H1 (cell line): ENCODE measurements around the gene FCRL5. TPM values are rescaled to one million over a fixed set of nuclear protein-coding genes. Genes with fewer than 3 reads are reported as not detected.

ENCODE experiments used
- CTCF ChIA-PET: fragments of 300-600 bp; sonication (Branson Sonifier 250); formaldehyde crosslinking; loops from one replicate; lab custom pipeline; 2021; ENCODE audit not compliant: partially characterized antibody; lab: Charles Lee
- POLR2A ChIA-PET: fragments of 300-600 bp; sonication (Branson Sonifier 250); formaldehyde crosslinking; loops from one replicate; lab custom pipeline; 2021; ENCODE audit warnings: inconsistent platforms; ENCODE audit not compliant: partially characterized antibody; lab: Charles Lee
- DNase-seq, 2 experiments: peaks; one replicate each; pipeline versions ENCODE4 v3.0.0 to v3.0.0-alpha.2; 2010 to 2022; ENCODE audit warnings: low spot score in 2 of 2, low read depth in 1 of 2, mixed read lengths in 1 of 2
- FAIRE-seq: peaks from 2 replicates; lab custom pipeline; 2011; peaks lifted over from hg19 to GRCh38; lab: Jason Lieb, UNC
- H2AFZ ChIP-seq: 2 replicates; pipeline ENCODE4 v1.8.1; 2012; ENCODE audit warnings: low read length, inconsistent platforms
- H2AK5ac ChIP-seq: 2 replicates; pipeline ENCODE4 v1.6.1; 2013; ENCODE audit warnings: low read depth, low read length
- H2BK120ac ChIP-seq: replicated peaks from 2 replicates; pipeline ENCODE3; 2013; ENCODE audit warnings: low read depth, low read length, inconsistent platforms
- H2BK12ac ChIP-seq: 2 replicates; pipeline ENCODE4 v1.6.1; 2013; ENCODE audit warnings: low read depth, low read length
- H2BK15ac ChIP-seq: 2 replicates; pipeline ENCODE4 v1.6.1; 2013; ENCODE audit warnings: low read length
- H2BK20ac ChIP-seq: 2 replicates; pipeline ENCODE4 v1.6.1; 2013; ENCODE audit warnings: low read length
- H2BK5ac ChIP-seq: 2 replicates; pipeline ENCODE4 v1.6.1; 2013; ENCODE audit warnings: low read depth, low read length
- H3K14ac ChIP-seq: 2 replicates; pipeline ENCODE4 v1.6.1; 2013; ENCODE audit warnings: inconsistent platforms; ENCODE audit not compliant: insufficient read length
- H3K18ac ChIP-seq: 2 replicates; pipeline ENCODE4 v1.6.1; 2013; ENCODE audit warnings: low read length; ENCODE audit errors: extremely low read depth
- H3K23ac ChIP-seq: 2 replicates; pipeline ENCODE4 v1.6.1; 2013; ENCODE audit warnings: inconsistent platforms; ENCODE audit not compliant: insufficient read length
- H3K23me2 ChIP-seq: 2 replicates; pipeline ENCODE4 v1.6.1; 2013; ENCODE audit warnings: low read depth, low read length
- H3K27ac ChIP-seq: 2 replicates; pipeline ENCODE4 v1.6.1; 2011; ENCODE audit warnings: low read depth, low read length, inconsistent platforms
- H3K27me3 ChIP-seq, 4 experiments: replicated peaks in 1 of 4; 1 replicate in 1 of 4; 2 replicates in 3 of 4; pipeline versions ENCODE4 v1.6.1 to v1.8.1; 2011 to 2013; ENCODE audit warnings: low read length in 3 of 4, mild to moderate bottlenecking in 3 of 4, inconsistent platforms in 2 of 4, mixed read lengths in 2 of 4, moderate library complexity in 1 of 4; ENCODE audit not compliant: control insufficient read depth in 3 of 4, insufficient read depth in 3 of 4; ENCODE audit errors: extremely low read depth in 1 of 4
- H3K36me3 ChIP-seq, 4 experiments: 2 replicates each; pipeline versions ENCODE4 v1.6.1 to v1.8.1; 2011 to 2013; ENCODE audit warnings: mild to moderate bottlenecking in 4 of 4, low read length in 3 of 4, moderate library complexity in 2 of 4, control low read depth in 1 of 4, inconsistent platforms in 1 of 4; ENCODE audit not compliant: insufficient read depth in 4 of 4, control insufficient read depth in 2 of 4
- H3K4ac ChIP-seq: replicated peaks from 2 replicates; pipeline ENCODE3; 2013; ENCODE audit warnings: low read length, low read depth, mixed read lengths, inconsistent platforms; ENCODE audit not compliant: insufficient read length
- H3K4me1 ChIP-seq, 4 experiments: replicated peaks in 1 of 4; 1 replicate in 1 of 4; 2 replicates in 3 of 4; pipeline versions ENCODE4 v1.6.1 to v1.8.1; 2011 to 2013; ENCODE audit warnings: low read length in 3 of 4, inconsistent platforms in 2 of 4, mixed read lengths in 1 of 4; ENCODE audit not compliant: insufficient read depth in 4 of 4, control insufficient read depth in 3 of 4
- H3K4me2 ChIP-seq, 2 experiments: 2 replicates each; pipeline versions ENCODE4 v1.6.1 to v1.8.1; 2011 to 2013; ENCODE audit warnings: low read depth in 2 of 2, low read length in 2 of 2, control low read depth in 1 of 2, inconsistent platforms in 1 of 2, mild to moderate bottlenecking in 1 of 2; ENCODE audit not compliant: insufficient read depth in 1 of 2
- H3K4me3 ChIP-seq, 4 experiments: fragments of 200-600, 300-600 bp in 1 of 4; sonication (generic), shearing (Covaris generic), sonication (Bioruptor Twin) in 1 of 4; 2 replicates each; pipeline versions ENCODE4 v1.5.1 to v1.8.1; 2011 to 2016; ENCODE audit warnings: low read length in 4 of 4, low read depth in 3 of 4, control low read depth in 2 of 4, inconsistent platforms in 2 of 4, mild to moderate bottlenecking in 2 of 4, mixed read lengths in 1 of 4, moderate library complexity in 1 of 4; ENCODE audit not compliant: insufficient read depth in 2 of 4; ENCODE audit errors: extremely low read depth in 1 of 4
- H3K56ac ChIP-seq: replicated peaks from 2 replicates; pipeline ENCODE3; 2013; ENCODE audit warnings: low read depth, mild to moderate bottlenecking, mixed read lengths, low read length, inconsistent platforms; ENCODE audit not compliant: insufficient read length
- H3K79me1 ChIP-seq: 2 replicates; pipeline ENCODE4 v1.6.1; 2013; ENCODE audit warnings: low read depth, low read length, control low read depth
- H3K79me2 ChIP-seq, 2 experiments: 2 replicates each; pipeline versions ENCODE4 v1.6.1 to v1.8.1; 2012 to 2013; ENCODE audit warnings: low read length in 2 of 2, mild to moderate bottlenecking in 2 of 2, inconsistent platforms in 1 of 2; ENCODE audit not compliant: insufficient read depth in 2 of 2, control insufficient read depth in 1 of 2
- H3K9ac ChIP-seq, 4 experiments: replicated peaks in 1 of 4; 1 replicate in 1 of 4; 2 replicates in 3 of 4; pipeline versions ENCODE4 v1.6.1 to v1.8.1; 2011 to 2013; ENCODE audit warnings: low read depth in 3 of 4, low read length in 3 of 4, control low read depth in 2 of 4, mild to moderate bottlenecking in 2 of 4, moderate library complexity in 2 of 4, inconsistent platforms in 1 of 4; ENCODE audit errors: extremely low read depth in 1 of 4
- H3K9me3 ChIP-seq, 2 experiments: 2 replicates each; pipeline versions ENCODE4 v1.6.1 to v1.8.1; 2012 to 2013; ENCODE audit warnings: mild to moderate bottlenecking in 2 of 2, moderate library complexity in 2 of 2, control low read depth in 1 of 2, inconsistent platforms in 1 of 2, low read depth in 1 of 2, low read length in 1 of 2, mixed read lengths in 1 of 2; ENCODE audit not compliant: insufficient read depth in 2 of 2
- H4K20me1 ChIP-seq, 2 experiments: replicated peaks in 1 of 2; 2 replicates each; pipeline versions ENCODE3 to v1.8.1; 2011 to 2013; ENCODE audit warnings: inconsistent platforms in 2 of 2, low read length in 2 of 2, mild to moderate bottlenecking in 1 of 2; ENCODE audit not compliant: insufficient read depth in 2 of 2, control insufficient read depth in 1 of 2
- H4K5ac ChIP-seq: 2 replicates; pipeline ENCODE4 v1.6.1; 2013; ENCODE audit warnings: low read length, low read depth, mixed read lengths, inconsistent platforms; ENCODE audit not compliant: insufficient read length
- H4K8ac ChIP-seq: 2 replicates; pipeline ENCODE4 v1.8.0; 2013; ENCODE audit warnings: mild to moderate bottlenecking, moderate library complexity, low read length, inconsistent platforms; ENCODE audit not compliant: insufficient read depth; ENCODE audit errors: extremely low read depth
- H4K91ac ChIP-seq: replicated peaks from 2 replicates; pipeline ENCODE3; 2013; ENCODE audit warnings: low read length, mixed read lengths, inconsistent platforms; ENCODE audit not compliant: insufficient read length
- USF2 ChIP-seq: IDR thresholded peaks from 2 replicates; pipeline ENCODE4 v1.6.1; 2011; ENCODE audit warnings: low read length, improper control_type of control experiment
- WGBS, 2 experiments: shearing (Covaris generic) in 1 of 2; methylation state at CpG; one replicate each; pipeline versions ENCODE4 v1.1.6 to v1.1.7; 2013 to 2015; ENCODE audit warnings: low lambda C conversion rate in 2 of 2, mixed read lengths in 2 of 2, inconsistent platforms in 1 of 2, low coverage in 1 of 2, missing lambda C conversion rate in 1 of 2; ENCODE audit not compliant: insufficient replicate concordance in 2 of 2, insufficient coverage in 1 of 2, insufficient read length in 1 of 2; ENCODE audit errors: extremely low coverage in 1 of 2, missing lambda C conversion rate in 1 of 2; 5-methylcytosine and 5-hydroxymethylcytosine counted together
- polyA plus RNA-seq, 7 experiments: library from polyadenylated mRNA; depleted of rRNA in 3 of 7; stranded (reverse) in 5 of 7; unstranded in 2 of 7; fragments of >200 nt in 5 of 7; fragments of 200-250 nt in 2 of 7; gene quantifications; 1 replicate in 5 of 7; 2 replicates in 1 of 7; 4 replicates in 1 of 7; pipeline versions ENCODE4 v1.2.1 to v1.2.3, GENCODE V29; 2011 to 2013; ENCODE audit warnings: missing spikeins in 2 of 7, mixed read lengths in 2 of 7
- total RNA-seq: library from RNA; stranded (reverse); fragmentation: NEBNext Ultra II Directional; extraction: Animal tissue kit (Norgen Biotek cat#: 25700); gene quantifications from 2 replicates; pipeline ENCODE4 v1.2.1, GENCODE V29; 2021
- TF ChIP-seq, protein P1 (sequence below): IDR thresholded peaks from 2 replicates; pipeline ENCODE4 v1.6.1; 2012; ENCODE audit warnings: inconsistent platforms

FCRL5 gene
- total and polyA plus RNA-seq, 2 of the 8 experiments (the other 6 are each of a cell fraction or from before 2014, with no cell fraction given) = 1.0 to 2.6 TPM

GRCh38 chr1:157519451-157519850 is 32.9 kb downstream of the FCRL5 start:
- POLR2A ChIA-PET = no interaction called here
- CTCF ChIA-PET = interaction anchor here (0.9 to 2.5 kb wide), 4 partner anchors 15 to 208 kb away, joined by 3 to 21 read pairs (median 4); no protein-coding TSS in a partner anchor

More at GRCh38 chr1:157519451-157519850, 32.9 kb downstream of the FCRL5 start:
- Histone ChIP-seq H3K27ac (no peak overlapping the region), H3K36me3 (no peaks in the 10 kb centered on the region), H3K79me2 (no peaks in the 10 kb centered on the region), H3K4me2 (no peak overlapping the region), H4K20me1 (no peaks in the 10 kb centered on the region), H2BK5ac (no peak overlapping the region), H2BK120ac (no peak overlapping the region), H3K4me3 (no peak overlapping the region), H3K9me3 (no peaks in the 10 kb centered on the region), H4K5ac (no peak overlapping the region), H2BK12ac (no peak overlapping the region), H3K23ac (no peak overlapping the region), H3K23me2 (no peaks in the 10 kb centered on the region), H3K18ac (no peak overlapping the region), H3K9ac (no peak overlapping the region), H2BK20ac (no peak overlapping the region), H3K79me1 (no peaks in the 10 kb centered on the region; the same call in 1 of the 2 replicates), H3K4ac (no peak overlapping the region), H2BK15ac (no peak overlapping the region), H3K4me1 (no peaks in the 10 kb centered on the region), H4K91ac (no peak overlapping the region), H4K8ac (no peak overlapping the region), H2AK5ac (no peak overlapping the region), H2AFZ (no peak overlapping the region), H3K14ac (no peak overlapping the region), H3K56ac (no peak overlapping the region), H3K27me3 (no peaks in the 10 kb centered on the region)
- no peak for DNase-seq
- 81% methylated on average over 2 of the region's 2 CpGs; no CpG with 5 or more reads in 1 of the 2 experiments for WGBS, 2 experiments
- TF ChIP-seq, protein P1, sequence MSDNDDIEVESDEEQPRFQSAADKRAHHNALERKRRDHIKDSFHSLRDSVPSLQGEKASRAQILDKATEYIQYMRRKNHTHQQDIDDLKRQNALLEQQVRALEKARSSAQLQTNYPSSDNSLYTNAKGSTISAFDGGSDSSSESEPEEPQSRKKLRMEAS = no peak
- no peak for TF ChIP-seq USF2
- no peak for FAIRE-seq
